LNCAP (cell line): ENCODE measurements around the gene FAM114A1.

Experiments
- TF ChIP-seq, protein P1 (sequence below): fragments of 450-650 bp; IDR thresholded peaks from 2 replicates; pipeline ENCODE4 v1.5.1; 2017; ENCODE audit warnings: mild to moderate bottlenecking

Gene FAM114A1

DNA sequence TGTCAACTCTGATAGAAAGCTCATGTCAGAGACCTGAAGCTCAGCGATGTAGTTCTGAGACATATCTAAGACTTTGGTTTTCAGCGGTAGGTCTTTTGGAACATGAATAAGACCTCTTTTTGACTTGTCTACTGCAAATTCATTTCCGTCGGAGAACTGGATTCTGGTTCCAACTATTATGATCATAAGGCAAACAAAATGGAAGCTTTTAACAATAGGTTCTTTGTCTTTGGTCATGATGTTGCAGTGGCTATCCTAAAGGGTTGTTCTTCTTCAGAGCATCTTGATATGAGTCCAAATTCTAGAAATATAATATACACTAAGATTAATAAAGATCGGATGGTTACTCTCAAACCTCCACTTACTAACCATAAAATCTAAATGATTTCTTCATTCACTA is 38.4 kb upstream of the FAM114A1 start:
- TF ChIP-seq, protein P1, sequence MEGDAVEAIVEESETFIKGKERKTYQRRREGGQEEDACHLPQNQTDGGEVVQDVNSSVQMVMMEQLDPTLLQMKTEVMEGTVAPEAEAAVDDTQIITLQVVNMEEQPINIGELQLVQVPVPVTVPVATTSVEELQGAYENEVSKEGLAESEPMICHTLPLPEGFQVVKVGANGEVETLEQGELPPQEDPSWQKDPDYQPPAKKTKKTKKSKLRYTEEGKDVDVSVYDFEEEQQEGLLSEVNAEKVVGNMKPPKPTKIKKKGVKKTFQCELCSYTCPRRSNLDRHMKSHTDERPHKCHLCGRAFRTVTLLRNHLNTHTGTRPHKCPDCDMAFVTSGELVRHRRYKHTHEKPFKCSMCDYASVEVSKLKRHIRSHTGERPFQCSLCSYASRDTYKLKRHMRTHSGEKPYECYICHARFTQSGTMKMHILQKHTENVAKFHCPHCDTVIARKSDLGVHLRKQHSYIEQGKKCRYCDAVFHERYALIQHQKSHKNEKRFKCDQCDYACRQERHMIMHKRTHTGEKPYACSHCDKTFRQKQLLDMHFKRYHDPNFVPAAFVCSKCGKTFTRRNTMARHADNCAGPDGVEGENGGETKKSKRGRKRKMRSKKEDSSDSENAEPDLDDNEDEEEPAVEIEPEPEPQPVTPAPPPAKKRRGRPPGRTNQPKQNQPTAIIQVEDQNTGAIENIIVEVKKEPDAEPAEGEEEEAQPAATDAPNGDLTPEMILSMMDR = no peak

DNA sequence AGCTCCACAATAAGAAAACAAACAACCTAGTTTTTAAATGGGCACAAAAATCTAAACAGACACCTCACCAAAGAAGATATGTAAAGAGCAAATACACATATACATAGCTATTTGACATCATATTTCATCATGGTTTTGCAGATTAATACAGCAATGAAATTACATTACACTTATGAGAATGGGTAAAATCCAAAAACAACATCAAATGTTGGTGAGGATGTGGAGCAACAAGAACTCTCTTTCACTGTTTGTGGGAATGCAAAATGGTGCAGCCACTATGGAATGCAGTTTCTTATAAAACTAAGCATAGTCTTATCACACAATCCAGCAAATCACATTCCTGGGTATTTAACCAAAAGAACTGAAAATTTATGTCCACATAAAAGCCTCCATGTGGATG is 36.0 kb upstream of the FAM114A1 start:
- TF ChIP-seq, protein P1 = no peak

DNA sequence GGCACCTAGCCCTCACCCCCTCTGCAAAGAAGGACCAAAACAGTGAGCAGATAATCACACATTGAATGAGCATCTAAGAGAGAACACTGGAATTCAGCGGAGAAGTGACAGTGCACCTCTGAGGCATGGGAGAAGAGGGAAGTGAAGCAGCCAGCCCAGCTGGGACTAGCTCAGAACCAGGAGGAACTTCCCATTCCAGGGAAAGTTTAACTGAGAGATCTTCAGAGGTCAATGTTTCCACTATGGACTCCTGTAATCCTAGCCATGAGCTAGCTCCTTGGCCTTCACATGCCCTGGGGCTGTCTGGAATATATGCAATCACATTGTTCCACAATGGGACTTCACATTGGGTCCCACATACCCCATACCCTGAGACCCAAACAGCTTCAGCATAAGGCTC is 35.4 kb upstream of the FAM114A1 start:
- TF ChIP-seq, protein P1 = no peak

DNA sequence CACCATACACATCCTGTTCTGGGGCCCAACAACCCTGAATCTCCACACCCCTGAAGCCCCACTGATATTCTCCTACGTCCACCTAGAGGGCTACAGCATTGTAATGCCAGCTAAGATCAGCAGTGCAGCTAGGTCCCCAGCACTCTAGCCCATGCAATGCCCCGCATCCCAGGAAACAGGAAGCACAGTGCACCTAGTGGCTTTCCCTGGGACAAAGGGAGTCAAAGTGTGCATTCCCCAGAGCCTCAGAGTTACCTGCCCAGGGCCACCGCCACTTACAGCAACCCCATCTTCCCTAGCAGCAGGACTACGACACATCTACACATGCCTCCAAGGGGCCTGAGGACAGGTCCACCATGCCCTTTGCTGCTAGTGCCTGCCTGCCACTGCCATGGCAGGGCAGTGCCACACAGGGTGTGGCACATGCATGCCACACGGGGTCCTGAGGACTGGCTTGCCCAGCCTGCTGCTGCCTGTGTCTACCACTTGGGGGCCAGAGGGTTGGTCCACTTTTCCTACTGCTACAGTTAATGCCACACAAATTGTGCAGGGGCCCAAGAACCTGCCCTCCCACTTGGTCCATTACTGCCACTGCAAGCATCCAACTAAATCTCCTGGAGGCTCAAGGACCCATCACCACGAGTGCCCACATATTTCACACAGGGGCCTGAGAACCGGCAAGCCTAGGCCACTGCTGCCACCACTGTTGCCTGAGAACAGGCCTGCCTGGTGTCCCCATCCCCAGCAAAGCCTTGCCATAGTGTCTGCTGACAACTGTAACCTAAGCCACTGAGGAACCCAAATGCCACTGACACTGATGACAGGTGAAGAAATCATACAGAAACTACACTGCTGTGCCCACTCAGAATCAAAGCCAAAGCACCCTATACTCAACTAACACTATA is 34.7 kb upstream of the FAM114A1 start:
- TF ChIP-seq, protein P1 = peak; percentile 22; the same call in 1 of the 2 replicates

DNA sequence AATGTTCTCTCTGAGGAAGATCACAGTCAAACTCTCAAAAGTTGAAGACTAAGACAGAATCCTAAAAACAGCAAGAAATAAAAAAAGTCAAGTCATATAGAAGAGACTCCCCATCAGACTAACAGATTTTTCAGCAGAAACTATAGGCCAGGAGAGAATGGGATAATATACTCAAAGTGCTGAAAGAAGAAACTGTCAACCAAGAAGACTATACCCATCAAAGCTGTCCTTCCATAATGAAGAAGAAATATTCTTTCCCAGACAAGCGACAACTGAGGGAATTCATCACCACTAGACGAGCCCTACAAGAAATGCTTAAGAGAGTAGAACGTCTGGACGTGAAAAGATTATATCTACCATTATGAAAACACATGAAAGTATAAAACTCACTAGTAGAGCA is 33.0 kb upstream of the FAM114A1 start:
- TF ChIP-seq, protein P1 = no peak

DNA sequence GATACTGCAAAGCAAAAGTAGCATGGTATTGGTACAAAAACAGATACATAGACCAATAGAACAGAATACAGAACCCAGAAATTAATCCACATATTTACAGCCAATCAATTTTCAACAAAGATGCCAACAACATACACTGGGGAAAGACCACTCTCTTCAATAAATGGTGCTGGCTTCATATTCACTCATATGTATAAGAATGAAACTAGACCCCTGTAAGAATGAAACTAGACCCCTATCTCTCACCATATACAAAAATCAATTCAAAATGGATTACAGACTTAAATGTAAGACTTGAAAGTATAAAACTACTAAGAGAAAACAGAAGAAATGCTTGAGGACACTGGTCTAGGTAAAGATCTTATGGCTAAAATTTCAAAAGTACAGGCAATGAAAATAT is 30.3 kb upstream of the FAM114A1 start:
- TF ChIP-seq, protein P1 = no peak

DNA sequence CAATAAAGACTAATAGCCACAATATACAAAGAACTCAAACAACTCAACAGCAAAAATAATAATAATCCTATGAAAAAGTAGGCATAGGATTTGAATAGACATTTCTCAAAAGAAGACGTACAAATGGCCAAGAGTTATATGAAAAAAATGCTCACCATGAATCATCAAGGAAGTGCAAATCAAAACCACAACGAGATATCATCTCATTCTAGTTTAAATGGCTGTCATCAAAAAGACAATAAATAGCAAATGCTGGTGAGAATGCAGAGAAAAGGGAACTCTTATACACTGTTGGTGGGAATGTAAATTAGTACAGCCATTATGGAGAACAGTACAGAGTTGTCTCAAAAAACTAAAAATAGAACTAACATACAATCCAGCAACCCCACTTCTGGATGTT is 29.8 kb upstream of the FAM114A1 start:
- TF ChIP-seq, protein P1 = no peak
